ENCODE results near the gene RGL1.

Gene RGL1

GRCh38 chr1:183887826-183888819 lies 83.2 kb downstream of the RGL1 start:
- no peak overlapping the region for H3K4me3 ChIP-seq (ENCODE audit: low read depth, low read length)
- no peaks in the 10 kb centered on the region for H3K9me3 ChIP-seq (ENCODE audit: control insufficient read depth, insufficient read depth, low read depth, low read length)
- no peak overlapping the region for H3K9ac ChIP-seq (ENCODE audit: low read length)
- no peaks in the 10 kb centered on the region for H3K27me3 ChIP-seq (ENCODE audit: control insufficient read depth, insufficient read depth, low read length)
- H3K27ac ChIP-seq (ENCODE audit: low read depth, low read length), result no peak overlapping the region
- H3K4me1 ChIP-seq (ENCODE audit: control insufficient read depth, insufficient read depth, low read length), result no peaks in the 10 kb centered on the region
- H3K36me3 ChIP-seq (ENCODE audit: control insufficient read depth, insufficient read depth, low read length), result no peaks in the 10 kb centered on the region; the same call in 1 of the 2 replicates

GRCh38 chr1:183889095-183889494 lies 84.2 kb downstream of the RGL1 start:
- Histone ChIP-seq H3K4me1 (ENCODE audit: control insufficient read depth, insufficient read depth, low read length) (no peaks in the 10 kb centered on the region), H3K36me3 (ENCODE audit: control insufficient read depth, insufficient read depth, low read length) (no peaks in the 10 kb centered on the region; the same call in 1 of the 2 replicates), H3K27ac (ENCODE audit: low read depth, low read length) (no peak overlapping the region)

GRCh38 chr1:183891158-183891856 lies 86.4 kb downstream of the RGL1 start:
- H3K36me3 ChIP-seq (ENCODE audit: control insufficient read depth, insufficient read depth, low read length), result no peaks in the 10 kb centered on the region; the same call in 1 of the 2 replicates
- H3K27me3 ChIP-seq (ENCODE audit: control insufficient read depth, insufficient read depth, low read length), result no peaks in the 10 kb centered on the region
- no peak overlapping the region for H3K9ac ChIP-seq (ENCODE audit: low read length)
- no peaks in the 10 kb centered on the region for H3K4me1 ChIP-seq (ENCODE audit: control insufficient read depth, insufficient read depth, low read length)
- no peaks in the 10 kb centered on the region for H3K9me3 ChIP-seq (ENCODE audit: control insufficient read depth, insufficient read depth, low read depth, low read length)
- no peak overlapping the region for H3K27ac ChIP-seq (ENCODE audit: low read depth, low read length)
- no peak overlapping the region for H3K4me3 ChIP-seq (ENCODE audit: low read depth, low read length)

More at GRCh38 chr1:183889095-183889494, 84.2 kb downstream of the RGL1 start:
- no peaks in the 10 kb centered on the region for H3K9me3 ChIP-seq (ENCODE audit: control insufficient read depth, insufficient read depth, low read depth, low read length)
- H3K27me3 ChIP-seq (ENCODE audit: control insufficient read depth, insufficient read depth, low read length), result no peaks in the 10 kb centered on the region
- H3K9ac ChIP-seq (ENCODE audit: low read length), result no peak overlapping the region
- H3K4me3 ChIP-seq (ENCODE audit: low read depth, low read length), result no peak overlapping the region

GRCh38 chr1:183892351-183892793 lies 87.5 kb downstream of the RGL1 start:
- no peaks in the 10 kb centered on the region for H3K27me3 ChIP-seq (ENCODE audit: control insufficient read depth, insufficient read depth, low read length)
- H3K4me1 ChIP-seq (ENCODE audit: control insufficient read depth, insufficient read depth, low read length), result no peaks in the 10 kb centered on the region

GRCh38 chr1:183893561-183894289 lies 88.8 kb downstream of the RGL1 start:
- H3K36me3 ChIP-seq (ENCODE audit: control insufficient read depth, insufficient read depth, low read length), result no peaks in the 10 kb centered on the region; the same call in 1 of the 2 replicates
- no peaks in the 10 kb centered on the region for H3K9me3 ChIP-seq (ENCODE audit: control insufficient read depth, insufficient read depth, low read depth, low read length)
- H3K27ac ChIP-seq (ENCODE audit: low read depth, low read length), result no peak overlapping the region
- H3K4me3 ChIP-seq (ENCODE audit: low read depth, low read length), result no peak overlapping the region
- no peak overlapping the region for H3K9ac ChIP-seq (ENCODE audit: low read length)
- no peaks in the 10 kb centered on the region for H3K27me3 ChIP-seq (ENCODE audit: control insufficient read depth, insufficient read depth, low read length)
- no peaks in the 10 kb centered on the region for H3K4me1 ChIP-seq (ENCODE audit: control insufficient read depth, insufficient read depth, low read length)

More at GRCh38 chr1:183892351-183892793, 87.5 kb downstream of the RGL1 start:
- Histone ChIP-seq H3K36me3 (ENCODE audit: control insufficient read depth, insufficient read depth, low read length) (no peaks in the 10 kb centered on the region; the same call in 1 of the 2 replicates), H3K9ac (ENCODE audit: low read length) (no peak overlapping the region), H3K9me3 (ENCODE audit: control insufficient read depth, insufficient read depth, low read depth, low read length) (no peaks in the 10 kb centered on the region), H3K4me3 (ENCODE audit: low read depth, low read length) (no peak overlapping the region), H3K27ac (ENCODE audit: low read depth, low read length) (no peak overlapping the region)

GRCh38 chr1:183894290-183894565 lies 89.3 kb downstream of the RGL1 start:
- no peak overlapping the region for H3K9ac ChIP-seq (ENCODE audit: low read length)
- H3K27ac ChIP-seq (ENCODE audit: low read depth, low read length), result no peak overlapping the region
- H3K4me3 ChIP-seq (ENCODE audit: low read depth, low read length), result no peak overlapping the region
- no peaks in the 10 kb centered on the region for H3K9me3 ChIP-seq (ENCODE audit: control insufficient read depth, insufficient read depth, low read depth, low read length)
- H3K27me3 ChIP-seq (ENCODE audit: control insufficient read depth, insufficient read depth, low read length), result no peaks in the 10 kb centered on the region
- H3K36me3 ChIP-seq (ENCODE audit: control insufficient read depth, insufficient read depth, low read length), result no peaks in the 10 kb centered on the region
- no peaks in the 10 kb centered on the region for H3K4me1 ChIP-seq (ENCODE audit: control insufficient read depth, insufficient read depth, low read length)

- Histone ChIP-seq H3K4me3 (ENCODE audit: low read depth, low read length) (no peak overlapping the region), H3K27ac (ENCODE audit: low read depth, low read length) (no peak overlapping the region), H3K9ac (ENCODE audit: low read length) (no peak overlapping the region), H3K9me3 (ENCODE audit: control insufficient read depth, insufficient read depth, low read depth, low read length) (no peaks in the 10 kb centered on the region), H3K27me3 (ENCODE audit: control insufficient read depth, insufficient read depth, low read length) (no peaks in the 10 kb centered on the region), H3K36me3 (ENCODE audit: control insufficient read depth, insufficient read depth, low read length) (no peaks in the 10 kb centered on the region), H3K4me1 (ENCODE audit: control insufficient read depth, insufficient read depth, low read length) (no peaks in the 10 kb centered on the region)
These were observed 91.6 kb downstream of the RGL1 start for GRCh38 chr1:183896466-183897048.

GRCh38 chr1:183898001-183898396 lies 93.1 kb downstream of the RGL1 start:
- Histone ChIP-seq H3K4me1 (ENCODE audit: control insufficient read depth, insufficient read depth, low read length) (no peaks in the 10 kb centered on the region), H3K36me3 (ENCODE audit: control insufficient read depth, insufficient read depth, low read length) (no peaks in the 10 kb centered on the region), H3K9ac (ENCODE audit: low read length) (no peak overlapping the region), H3K4me3 (ENCODE audit: low read depth, low read length) (no peak overlapping the region), H3K27me3 (ENCODE audit: control insufficient read depth, insufficient read depth, low read length) (no peaks in the 10 kb centered on the region), H3K27ac (ENCODE audit: low read depth, low read length) (no peak overlapping the region), H3K9me3 (ENCODE audit: control insufficient read depth, insufficient read depth, low read depth, low read length) (no peaks in the 10 kb centered on the region)

- Histone ChIP-seq H3K9ac (ENCODE audit: low read length) (no peak overlapping the region), H3K27ac (ENCODE audit: low read depth, low read length) (no peak overlapping the region), H3K4me3 (ENCODE audit: low read depth, low read length) (no peak overlapping the region), H3K27me3 (ENCODE audit: control insufficient read depth, insufficient read depth, low read length) (no peaks in the 10 kb centered on the region), H3K4me1 (ENCODE audit: control insufficient read depth, insufficient read depth, low read length) (no peaks in the 10 kb centered on the region), H3K36me3 (ENCODE audit: control insufficient read depth, insufficient read depth, low read length) (no peaks in the 10 kb centered on the region), H3K9me3 (ENCODE audit: control insufficient read depth, insufficient read depth, low read depth, low read length) (no peaks in the 10 kb centered on the region)
These were observed 93.7 kb downstream of the RGL1 start for GRCh38 chr1:183898610-183899009.

GRCh38 chr1:183901748-183902330 lies 96.9 kb downstream of the RGL1 start:
- H3K27ac ChIP-seq (ENCODE audit: low read depth, low read length), result no peak overlapping the region
- peaks cover 5% of the 10 kb centered on the region; the same call in 1 of the 2 replicates for H3K36me3 ChIP-seq (ENCODE audit: control insufficient read depth, insufficient read depth, low read length)
- no peak overlapping the region for H3K9ac ChIP-seq (ENCODE audit: low read length)
- H3K27me3 ChIP-seq (ENCODE audit: control insufficient read depth, insufficient read depth, low read length), result no peaks in the 10 kb centered on the region
- H3K4me3 ChIP-seq (ENCODE audit: low read depth, low read length), result no peak overlapping the region
- H3K4me1 ChIP-seq (ENCODE audit: control insufficient read depth, insufficient read depth, low read length), result no peaks in the 10 kb centered on the region
- no peaks in the 10 kb centered on the region for H3K9me3 ChIP-seq (ENCODE audit: control insufficient read depth, insufficient read depth, low read depth, low read length)

Data from HUES6 (cell line).